GM12874 (cell line): ENCODE results near the gene NEU2.

Experiments used
- CTCF ChIP-seq: IDR thresholded peaks from 2 replicates; pipeline ENCODE4 v1.5.1; 2011; ENCODE audit warnings: low read depth, mild to moderate bottlenecking, control low read depth, low read length, moderate library complexity; ENCODE audit not compliant: insufficient read depth

NEU2 gene

GRCh38 chr2:233005096-233005495 lies 27.4 kb upstream of the NEU2 start:
- no peak for TF ChIP-seq CTCF

- no peak for TF ChIP-seq CTCF
These were observed 25.8 kb upstream of the NEU2 start for GRCh38 chr2:233006648-233007047.

GRCh38 chr2:233007270-233007669 lies 25.2 kb upstream of the NEU2 start:
- TF ChIP-seq CTCF = no peak

GRCh38 chr2:233007739-233008138 lies 24.7 kb upstream of the NEU2 start:
- no peak for TF ChIP-seq CTCF

- TF ChIP-seq CTCF = no peak
These were observed 22.8 kb upstream of the NEU2 start for GRCh38 chr2:233009661-233010060.

GRCh38 chr2:233010569-233011267 lies 21.8 kb upstream of the NEU2 start:
- no peak for TF ChIP-seq CTCF

GRCh38 chr2:233011268-233011650 lies 21.2 kb upstream of the NEU2 start:
- no peak for TF ChIP-seq CTCF
